Stimulated activated CD8-positive, alpha-beta memory T cell treated with anti-CD3 and anti-CD28 coated beads, Interleukin-15, amount 100 ng/mL, for 1 hour (primary cell): Measurements from ENCODE around the gene SCD5.

Experiments
- DNase-seq: peaks from one replicate; pipeline ENCODE4 v3.0.0-alpha.2; 2020; ENCODE audit warnings: low read depth

Gene SCD5

DNA sequence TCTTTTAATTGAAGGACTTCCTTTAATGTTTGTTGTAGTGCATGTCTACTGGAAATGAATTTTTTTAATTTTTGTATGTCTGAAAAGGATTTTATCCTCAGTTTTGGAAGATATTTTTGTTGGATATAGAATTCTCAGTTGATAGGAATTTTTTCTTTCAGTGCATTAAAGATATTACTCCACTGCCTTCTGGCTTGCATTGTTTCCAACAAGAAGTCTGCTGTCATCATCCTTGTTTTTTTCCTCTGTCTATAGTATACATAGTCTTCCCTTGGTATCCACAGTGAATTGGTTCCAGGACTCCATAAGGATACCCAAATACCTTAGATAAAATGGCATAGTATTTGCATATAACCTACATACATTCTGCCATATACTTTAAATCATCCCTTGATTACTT lies 33.5 kb downstream of the SCD5 start:
- DNase-seq = no peak

DNA sequence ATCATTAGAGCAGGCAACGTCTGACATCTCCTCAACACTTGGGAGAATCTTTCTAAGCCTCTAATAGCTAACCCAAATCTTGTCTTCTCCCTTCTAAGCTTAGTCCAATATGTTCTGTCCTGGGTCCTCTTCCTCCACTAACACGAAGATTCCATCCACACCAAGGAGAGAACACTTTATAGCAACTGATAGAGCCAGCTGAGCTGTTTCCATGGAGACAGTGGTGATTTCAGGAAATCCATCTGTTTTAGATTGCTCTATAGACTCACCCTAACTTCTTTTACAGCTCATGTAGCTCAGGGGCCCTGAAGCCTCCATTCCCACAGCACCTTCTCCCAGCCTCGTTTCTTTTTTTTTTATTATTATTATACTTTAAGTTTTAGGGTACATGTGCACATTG lies 37.4 kb downstream of the SCD5 start:
- no peak for DNase-seq

DNA sequence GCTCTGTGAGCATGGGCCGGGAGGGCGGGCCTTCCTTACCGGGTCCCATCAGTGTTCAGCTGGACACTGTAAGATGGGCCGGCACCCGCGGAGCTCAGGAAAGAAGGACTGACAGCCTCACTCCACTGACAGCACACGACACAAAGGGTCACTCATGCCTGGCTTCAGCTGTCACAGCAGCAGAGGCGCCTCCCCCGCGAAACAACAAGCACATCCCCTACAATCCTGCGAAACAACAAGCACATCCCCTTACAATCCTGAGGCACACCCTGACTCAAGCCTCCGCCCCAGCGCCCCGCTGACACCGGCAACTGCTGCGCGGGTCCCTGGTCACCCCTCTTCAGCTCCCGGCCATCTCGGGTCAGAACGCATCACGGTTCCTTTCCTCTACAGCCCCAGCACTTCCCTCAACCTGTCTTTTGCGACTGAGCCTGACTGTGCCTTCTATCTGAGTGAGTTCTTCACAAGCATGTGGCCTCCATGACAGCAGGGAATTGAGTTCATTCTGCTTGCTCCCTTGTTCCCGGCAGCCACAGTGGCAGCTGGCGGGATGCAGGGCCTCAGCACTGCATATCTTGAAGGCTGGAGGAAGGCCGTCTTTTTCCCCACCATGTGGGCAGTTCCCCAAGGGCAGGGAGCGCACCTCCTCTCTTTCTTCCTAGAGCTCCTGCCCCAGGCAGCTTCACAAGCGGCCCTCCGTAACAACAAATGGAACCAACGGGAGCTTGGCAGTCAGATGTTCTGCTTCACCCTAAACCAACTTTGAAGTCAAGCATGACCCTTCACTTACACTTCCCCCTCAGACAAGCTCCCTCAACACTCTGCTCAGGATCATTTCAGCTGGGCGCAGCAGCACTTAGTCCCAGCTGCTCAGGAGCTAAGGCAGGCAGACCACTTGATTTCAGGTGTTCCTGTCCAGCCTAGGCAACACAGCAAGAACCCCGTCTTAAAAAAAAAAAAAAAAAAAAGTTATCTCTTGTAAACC lies 39.6 kb downstream of the SCD5 start:
- DNase-seq = no peak

DNA sequence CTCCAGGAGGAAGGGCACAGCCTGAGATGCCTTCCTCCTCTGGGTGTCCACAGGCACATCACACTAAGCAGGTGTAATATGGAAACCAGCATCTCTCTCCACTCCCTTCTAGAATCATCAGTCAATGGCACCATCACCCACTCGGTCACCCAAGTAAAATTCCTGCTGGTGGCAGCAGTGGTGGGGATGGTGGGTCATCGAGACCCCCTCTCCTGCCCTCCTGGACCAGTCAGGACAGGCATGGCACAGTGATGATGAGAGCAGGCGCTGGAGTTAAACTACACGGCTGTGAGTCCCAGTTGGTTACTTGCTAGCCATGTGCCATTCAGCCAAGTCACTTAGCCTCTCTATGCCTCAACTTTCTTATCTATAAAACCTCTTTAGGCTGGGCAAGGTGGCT lies 42.5 kb downstream of the SCD5 start:
- DNase-seq = no peak

DNA sequence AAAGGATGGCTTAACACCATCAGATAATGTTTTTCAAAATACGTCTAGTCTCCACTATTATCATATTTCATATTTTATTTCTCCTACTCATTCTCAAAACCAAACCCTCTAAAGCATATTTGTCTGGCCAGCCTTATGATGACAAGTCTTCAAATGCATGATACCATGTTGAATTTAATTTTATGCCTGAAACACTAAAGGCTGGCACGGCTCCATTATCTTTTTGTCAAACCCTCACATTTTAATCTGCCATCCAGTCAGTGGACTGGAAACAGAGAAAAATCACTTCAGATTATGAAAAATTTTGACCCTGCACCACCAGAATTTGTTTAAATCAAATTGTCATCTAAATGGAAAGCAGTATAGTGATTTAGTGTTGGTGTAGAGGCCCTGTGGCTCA lies 42.9 kb downstream of the SCD5 start:
- DNase-seq = no peak

DNA sequence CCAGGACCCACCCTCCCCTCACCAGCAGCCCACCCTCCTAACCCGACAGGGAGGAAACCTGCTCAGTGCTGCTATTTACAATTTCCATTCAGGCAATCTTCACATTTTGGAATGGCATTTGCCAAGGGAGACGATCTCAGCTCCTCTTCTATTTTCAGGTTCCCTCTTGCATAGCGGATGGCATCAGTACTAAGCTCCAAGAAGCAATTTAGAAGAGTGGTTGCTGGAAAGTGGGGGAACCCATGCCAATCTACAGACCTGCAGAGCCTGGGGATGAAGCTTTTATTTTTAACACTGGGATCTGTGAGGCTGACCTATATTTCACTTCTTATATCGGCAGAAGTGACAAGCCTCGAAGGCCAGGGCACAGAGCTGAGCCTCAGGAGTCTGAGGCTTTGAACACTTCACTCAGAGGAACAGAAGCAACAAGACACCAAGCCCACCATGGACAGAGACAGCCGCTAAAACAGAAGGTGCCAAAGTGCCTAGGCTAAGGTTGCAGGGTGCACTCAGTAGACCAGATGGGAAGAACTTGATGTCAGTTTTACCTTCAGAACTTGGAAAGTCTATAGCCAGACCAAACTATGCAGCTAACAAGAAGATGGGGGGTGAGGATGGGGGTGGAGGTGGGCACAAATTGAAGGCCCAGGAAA lies 44.0 kb downstream of the SCD5 start:
- DNase-seq = no peak

DNA sequence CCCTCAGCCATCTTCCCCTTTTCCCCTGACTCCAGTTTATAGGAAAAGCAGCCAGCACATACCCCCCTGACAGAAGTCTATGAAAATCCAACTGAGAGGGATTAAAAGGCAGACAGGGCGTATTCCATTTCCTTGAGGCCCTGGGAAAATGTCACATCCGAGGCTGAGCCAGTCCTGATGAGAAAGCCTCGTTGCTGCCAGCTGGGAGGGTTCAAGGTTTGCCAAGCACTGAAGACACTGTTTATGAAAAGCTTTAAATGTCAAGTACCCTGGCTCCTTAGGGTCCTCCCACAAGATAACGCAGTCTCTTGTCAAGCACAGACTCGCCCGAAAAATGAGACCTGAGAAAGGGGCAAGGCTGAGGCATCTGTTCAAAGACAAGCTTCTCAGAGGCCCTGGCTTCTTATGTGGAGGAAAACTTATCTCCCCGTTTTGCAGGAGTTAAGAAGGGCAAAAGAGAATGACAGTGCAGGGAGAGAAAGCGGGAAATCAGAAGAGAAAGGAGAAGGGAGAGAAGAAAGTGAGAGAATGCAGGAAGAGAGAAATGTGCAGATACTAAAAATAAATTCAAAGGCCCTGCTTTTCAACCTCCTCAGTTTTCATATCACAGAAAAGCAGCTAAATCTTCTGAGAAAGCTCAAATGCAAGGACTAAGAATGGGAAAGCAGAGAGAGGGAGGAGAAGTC lies 44.7 kb downstream of the SCD5 start:
- DNase-seq = no peak

DNA sequence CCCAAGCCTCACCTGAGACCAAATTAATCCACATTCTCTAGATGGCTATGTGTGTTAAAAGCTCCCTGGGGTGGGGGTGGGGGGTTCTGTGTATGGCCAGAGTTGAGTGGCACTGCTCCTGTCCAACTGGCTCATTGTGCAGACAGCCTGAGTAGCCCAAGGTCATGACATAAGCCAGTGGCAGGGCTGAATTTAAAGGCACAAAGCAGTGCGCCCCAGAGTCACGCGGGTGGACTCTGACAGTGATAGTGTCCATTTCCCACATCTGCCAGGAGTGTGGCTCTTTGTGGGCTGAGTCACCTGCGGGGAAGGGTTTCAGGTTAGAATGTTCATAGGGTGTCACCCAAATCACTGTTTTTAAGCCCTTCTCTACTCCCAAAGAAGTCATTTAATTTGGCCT lies 45.4 kb downstream of the SCD5 start:
- DNase-seq = no peak

DNA sequence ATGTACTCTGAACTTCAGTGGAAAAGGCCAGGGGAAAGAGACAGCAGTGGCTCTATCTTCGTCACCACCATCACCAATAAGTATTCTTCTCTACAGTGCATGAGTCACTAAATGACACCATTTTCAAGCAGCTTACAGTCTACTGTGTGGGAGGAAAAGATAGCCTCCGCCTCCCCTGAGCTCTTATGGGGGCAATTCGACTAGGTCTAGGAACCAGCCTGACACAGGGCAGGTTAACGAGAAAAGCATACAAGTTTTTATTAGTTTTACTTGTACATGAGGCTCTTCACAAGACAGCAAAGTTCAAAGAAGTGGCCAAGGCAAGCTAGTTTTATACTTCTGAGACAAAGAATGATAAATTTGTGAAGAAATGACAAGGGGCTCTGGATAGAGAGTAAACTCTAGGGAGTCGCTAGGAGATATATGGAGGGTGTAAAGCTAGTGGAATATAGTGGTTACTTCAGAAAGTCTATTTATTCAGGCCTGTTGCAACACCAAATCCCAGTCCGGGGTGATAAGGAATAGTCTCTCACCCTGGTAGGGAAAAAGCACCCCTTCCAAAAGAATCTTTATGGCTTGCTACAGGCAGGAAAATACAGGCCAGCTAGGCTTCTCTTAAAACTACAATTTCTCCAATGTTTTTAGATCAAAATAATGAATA lies 49.7 kb downstream of the SCD5 start:
- no peak for DNase-seq

DNA sequence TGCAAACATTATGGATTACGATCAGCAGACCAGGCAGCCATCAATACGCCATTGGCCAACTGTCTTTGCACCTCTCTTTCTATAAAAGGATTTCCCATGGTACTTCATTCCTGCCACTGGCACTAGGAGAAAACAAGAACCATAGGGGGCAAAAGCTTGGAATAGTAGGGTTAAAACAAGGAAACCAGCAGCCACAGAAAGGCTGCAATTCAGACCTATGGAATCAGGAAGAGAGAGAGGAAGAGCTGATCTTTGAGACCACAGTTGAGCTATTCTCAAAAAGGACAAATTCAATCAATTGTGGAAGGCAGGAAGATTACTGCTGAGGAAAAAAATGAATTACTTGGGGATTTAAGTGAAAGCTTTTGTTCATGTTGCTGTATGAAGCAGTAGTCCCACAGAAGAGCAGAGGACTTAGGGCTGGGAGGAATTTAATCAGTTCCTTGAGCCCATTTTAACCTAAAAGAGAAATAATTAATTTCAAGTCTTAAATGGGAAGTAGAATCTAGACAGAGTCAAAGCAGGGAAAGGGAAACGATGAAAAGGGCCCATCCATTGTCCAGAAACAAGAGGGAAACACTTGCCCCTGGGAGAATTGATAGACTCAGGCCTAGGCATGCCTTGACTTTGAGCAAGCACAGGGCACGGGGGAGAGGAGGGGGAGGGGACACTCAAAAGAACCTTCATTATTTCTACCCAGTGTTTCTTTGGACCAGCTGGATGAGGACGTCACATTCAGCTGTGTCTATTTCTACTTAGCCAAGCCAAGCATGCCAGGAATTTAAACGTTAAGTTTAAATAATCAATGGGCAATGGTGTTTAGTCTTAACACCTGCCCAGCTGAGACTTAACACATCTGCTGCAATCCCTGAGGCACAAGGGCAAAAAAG lies 50.7 kb downstream of the SCD5 start:
- no peak for DNase-seq

DNA sequence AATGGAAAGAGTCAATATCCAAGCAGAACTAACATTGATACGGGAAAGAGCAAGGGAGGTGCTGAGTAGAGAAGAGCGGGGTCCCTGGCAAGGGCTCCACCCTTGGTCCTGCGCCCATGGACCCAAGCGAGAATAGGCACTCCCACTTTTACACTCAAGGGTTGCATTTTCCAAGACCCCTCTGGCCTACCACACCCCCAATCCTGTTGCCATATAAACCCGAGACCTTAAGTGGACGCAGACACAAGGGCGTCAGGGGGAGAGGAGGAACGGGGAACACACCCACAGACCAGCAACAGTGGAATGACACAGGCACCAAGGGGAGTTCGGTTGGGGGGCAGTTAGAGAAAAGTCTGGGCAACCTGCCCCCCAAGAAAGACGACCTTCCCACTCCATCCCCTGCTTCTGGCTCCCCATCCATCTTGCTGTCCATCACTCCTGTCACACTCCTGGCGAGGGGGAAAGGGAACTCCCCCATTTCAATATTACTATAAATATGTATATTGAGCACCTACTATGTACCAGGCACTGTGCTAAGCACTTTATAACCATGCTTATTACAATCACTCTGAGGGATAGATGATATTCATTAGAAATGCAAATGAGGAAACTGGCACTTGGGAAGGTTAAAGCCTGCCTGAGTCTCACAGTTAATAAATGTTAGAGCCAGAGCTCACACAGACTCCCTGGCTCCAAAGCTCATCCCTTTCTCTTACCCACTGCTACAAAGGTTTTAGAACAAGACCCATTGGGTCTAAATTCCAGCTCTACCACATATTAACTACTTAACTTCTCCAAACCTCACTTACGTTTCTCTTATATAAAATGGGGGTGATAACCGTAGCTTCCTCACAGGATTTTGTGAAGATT lies 51.7 kb downstream of the SCD5 start:
- DNase-seq = no peak

DNA sequence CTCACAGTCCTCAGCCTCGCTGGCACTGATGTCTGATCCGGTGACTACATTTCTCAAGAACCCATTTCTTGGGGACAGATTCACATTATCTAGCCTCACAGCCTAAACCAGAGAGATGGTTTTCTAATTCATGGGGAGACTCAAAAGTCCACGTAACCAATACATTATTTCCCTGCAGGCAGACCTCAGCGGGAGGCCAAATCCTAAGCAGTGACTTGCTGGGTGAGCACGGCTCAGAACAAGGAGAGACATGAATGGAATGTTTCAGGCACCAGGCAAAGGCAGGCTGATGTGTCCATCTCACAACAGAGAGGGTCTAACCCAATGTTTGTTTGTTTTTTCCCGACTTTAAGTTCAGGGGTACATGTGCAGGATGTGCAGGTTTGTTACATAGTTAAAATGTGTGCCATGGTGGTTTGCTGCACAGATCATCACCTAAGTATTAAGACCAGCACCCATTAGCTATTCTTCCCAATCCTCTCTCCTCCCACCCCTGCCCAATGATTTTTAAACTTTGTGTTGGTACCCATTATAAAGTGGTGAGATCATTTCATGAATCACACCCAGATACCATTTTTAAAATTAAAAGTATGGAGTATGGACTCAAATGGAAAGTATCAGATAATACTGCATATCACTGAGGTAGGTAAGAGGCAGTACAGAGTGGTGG lies 53.3 kb downstream of the SCD5 start:
- DNase-seq = no peak

DNA sequence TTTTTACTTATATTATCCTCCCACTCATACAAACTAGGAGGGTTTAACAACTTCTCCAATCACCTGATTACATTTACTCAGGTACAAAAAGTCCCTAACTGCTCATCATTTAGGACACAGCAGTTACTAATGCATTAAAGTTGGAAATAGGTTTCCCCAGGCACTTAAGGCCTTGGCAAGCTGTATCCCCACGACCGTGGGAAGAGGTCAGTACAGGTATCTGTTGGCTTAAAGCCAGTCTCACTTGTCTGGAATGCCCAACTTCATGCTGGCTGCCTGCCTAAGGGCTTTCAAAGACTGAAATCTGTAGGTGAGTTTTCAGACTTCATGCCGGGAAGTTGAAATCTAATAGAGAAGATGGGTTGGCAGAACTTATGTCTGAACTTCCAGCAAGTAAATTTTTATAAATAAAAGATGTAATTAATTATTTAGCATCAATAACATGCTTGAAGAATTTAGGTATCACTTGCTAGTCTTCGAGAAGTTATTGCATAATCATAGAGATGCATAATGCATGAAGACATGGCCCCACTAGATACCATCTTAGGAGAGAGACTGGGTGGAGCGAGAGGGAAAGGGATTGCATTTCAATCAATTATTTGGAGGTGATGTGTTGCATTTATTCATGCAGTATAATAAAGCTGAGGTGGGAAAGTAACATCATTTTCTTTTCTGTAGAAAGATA lies 54.2 kb downstream of the SCD5 start:
- DNase-seq = no peak

DNA sequence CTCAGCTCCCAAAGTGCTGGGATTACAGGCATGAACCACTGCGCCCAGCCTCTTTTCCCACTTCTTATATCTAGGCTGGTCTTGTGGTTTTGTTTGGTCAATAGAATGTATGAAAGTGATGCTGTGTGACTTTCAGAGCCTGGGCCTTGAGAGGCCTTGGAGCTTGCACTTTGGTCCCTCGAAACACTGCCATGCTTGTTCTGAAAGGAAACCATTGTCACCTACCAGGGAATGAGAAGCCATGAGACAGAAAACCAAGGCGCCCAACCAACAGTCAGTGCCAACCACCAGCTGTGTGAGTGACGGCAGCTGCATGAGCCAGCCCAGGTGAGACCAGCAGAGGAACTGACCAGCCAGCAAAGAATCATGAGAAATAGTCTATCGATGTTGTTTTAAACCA lies 57.4 kb downstream of the SCD5 start:
- DNase-seq = no peak

DNA sequence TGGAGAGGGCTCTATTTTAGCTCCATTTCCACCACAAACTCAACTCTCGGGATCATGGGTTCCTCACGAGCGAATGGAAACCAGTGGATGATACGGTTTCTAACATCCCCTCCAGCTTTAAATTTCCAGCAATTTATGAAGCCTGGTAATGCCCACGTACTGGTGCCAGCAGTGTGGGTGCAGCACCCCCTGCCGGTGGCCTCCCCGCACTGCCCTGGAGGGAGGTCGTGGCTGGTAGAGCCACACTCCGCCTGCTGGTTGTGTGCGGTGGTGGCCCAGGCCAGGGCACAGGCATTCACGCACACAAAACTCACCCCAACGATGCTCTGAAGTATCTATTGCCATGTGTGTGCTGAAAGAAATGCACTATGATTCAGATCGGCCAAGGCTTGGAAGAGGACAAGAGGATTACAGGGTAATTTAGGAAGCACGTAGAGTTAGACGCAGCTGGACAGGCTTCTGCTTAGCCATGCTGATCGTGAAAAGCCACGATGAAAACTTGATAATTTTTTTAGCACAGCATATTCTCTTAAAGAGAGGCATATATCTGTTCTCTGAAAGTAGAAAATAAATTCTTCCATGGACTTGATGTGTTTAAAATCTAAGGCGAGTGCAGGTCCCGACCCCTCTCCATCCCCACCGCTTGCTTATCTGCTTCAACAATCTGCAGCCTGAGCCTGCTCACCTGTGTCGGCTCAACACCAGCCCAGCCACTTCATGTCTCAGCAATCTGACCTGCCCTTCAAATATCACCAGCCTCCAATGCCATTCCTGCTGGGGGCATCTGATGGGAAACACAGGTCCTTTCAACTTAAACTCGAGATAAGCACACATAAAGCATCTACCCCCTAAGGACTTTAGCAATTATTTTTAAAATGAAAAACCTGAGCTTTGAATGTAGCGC lies 59.1 kb downstream of the SCD5 start:
- DNase-seq = no peak

DNA sequence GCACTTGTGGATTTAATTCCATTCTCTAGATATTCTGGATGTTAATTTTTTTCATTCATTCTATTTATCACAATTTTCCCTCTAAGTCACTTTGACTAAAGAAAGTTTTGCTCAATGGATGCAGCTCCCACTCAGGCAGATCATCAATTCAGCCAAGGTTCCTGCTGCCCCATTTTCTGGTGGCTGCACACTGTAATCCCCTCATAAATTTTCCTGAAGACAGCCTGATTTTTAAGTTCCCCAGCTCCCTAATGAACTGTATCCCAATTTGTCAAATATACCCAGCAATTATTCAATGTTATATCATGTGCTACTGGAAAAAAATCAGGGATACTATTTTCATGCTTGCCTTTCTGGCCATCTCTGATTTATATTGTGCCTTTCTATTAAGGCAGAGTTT lies 61.2 kb downstream of the SCD5 start:
- DNase-seq = no peak

DNA sequence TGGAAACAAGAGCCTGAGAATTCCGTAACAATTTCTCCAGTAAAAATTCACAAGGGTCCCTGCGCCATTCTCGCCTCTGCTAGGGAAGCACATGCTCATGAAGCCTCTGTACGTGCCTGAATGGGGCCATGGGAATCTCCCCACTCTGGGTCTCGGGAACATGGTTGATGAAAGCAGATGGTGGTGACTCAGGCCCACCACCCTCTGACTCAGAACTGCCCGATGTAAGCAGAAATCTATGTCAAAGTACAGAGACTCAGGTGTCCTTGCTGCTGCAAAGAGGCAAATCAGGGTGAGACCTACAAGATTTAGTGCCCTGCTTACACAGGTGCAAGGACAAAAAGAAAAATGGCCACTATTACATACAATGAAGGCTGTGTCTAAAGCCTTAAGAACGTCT lies 65.0 kb downstream of the SCD5 start:
- no peak for DNase-seq

DNA sequence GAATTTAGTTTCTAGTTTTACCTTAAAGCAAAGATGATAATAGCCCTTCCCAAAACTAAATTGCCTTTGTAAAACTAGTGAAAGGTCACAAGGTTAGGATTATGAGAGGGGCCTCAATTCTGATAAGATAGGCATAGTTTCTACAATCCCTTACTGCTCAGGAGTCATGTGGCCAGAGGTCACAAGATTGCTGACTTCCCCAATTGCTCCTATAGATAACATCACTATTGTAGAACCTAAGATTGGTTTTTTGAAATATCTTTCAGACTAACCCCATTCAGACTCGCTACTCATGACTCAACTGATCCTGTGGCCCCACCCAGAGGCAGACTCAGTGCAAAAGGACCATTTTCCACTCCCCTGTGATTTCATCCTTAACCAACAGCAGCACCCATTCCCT lies 70.3 kb downstream of the SCD5 start:
- no peak for DNase-seq
